NCI-H510A (cell line): Measurements from ENCODE around the gene PAH.
"Not testable (repeated sequence)": the region's sequence is repeated elsewhere in the genome, so short reads cannot be mapped to it uniquely, and the experiment has no call there.

Experiments used
- DNase-seq: peaks from one replicate; lab custom pipeline; 2025; lab: John Stamatoyannopoulos, UW

PAH gene

DNA sequence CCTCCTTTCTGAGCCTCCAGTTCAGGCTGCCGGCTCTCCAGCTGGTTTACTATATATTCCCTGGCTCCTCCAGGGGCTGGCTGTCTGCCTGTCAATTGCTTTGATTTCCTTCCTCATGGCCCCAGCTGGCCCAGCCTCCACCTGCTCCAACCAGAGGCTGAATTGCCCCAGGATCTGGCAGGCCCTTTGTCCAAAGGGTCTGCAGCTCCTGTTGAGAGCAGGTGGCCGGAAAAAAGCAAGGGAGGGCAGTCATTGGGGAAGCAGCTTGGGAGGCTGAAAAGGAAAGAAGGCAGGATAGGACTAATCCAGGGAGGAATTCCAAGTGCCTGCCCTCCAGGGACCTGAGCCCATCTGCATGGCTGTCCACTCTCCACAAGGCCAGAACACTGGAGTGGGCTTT lies 25.3 kb downstream of the PAH start:
- DNase-seq = no peak

DNA sequence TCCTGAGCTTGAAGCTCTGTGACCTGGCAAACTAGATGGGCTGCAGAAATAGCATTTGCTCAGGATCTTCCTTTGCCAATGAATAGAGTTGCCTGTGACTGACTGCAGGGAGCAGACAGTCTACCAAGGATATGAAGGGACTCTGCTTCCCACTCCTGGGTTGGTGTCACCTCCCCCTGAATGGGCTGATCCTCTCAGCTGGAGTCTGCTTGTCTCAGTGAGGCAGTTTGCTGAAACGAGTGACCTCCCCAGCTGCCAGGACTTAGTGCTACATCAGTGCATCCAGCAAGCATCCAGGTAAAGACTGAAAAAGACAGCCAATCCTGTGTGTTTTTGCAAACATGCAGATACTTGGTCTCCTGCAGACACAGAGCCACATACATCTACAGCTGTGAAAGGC lies 28.5 kb downstream of the PAH start:
- DNase-seq = no peak

DNA sequence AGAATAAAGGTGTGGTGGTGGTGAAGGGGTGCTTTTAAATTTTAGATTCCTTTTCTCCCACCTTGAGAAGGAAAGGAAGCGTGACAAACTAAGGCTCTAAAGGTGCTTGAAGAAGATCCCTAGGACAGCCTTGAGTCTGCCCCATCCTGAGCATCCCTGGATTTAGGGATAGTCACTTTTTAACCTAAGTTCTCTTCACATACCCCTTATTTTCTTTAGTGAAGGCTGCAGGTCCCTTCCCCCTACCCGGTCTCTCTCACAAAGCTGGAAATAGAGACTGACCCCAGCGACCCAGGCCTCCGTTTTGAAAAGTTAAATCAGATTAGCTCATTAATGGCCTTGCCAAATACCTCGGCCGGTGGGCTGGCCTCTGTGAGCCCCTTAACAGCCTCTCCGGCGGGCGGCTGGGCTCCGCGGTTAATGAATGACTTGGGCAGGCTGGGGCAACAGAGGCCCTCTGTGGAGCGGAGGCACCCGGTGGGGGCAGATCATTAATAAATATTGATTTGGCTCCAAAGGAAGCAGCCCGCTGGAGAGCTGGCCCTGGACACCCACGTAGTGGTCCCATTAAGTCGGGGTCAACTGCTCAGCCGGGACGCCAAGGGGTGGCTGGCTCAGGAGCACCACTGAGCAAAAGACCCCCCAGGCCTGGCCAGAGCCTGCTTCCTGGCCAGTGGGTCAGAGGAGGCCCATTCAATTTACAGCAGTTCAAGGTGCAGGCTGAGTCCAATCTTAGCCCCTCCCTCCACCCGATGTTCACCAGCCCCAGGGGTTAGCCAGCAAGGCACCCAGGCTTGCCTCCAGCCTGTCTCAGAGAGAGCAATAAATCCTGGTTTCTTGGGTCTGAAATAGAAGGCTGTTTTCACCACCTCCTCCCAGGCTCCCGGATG lies 31.8 kb downstream of the PAH start:
- DNase-seq = no peak

DNA sequence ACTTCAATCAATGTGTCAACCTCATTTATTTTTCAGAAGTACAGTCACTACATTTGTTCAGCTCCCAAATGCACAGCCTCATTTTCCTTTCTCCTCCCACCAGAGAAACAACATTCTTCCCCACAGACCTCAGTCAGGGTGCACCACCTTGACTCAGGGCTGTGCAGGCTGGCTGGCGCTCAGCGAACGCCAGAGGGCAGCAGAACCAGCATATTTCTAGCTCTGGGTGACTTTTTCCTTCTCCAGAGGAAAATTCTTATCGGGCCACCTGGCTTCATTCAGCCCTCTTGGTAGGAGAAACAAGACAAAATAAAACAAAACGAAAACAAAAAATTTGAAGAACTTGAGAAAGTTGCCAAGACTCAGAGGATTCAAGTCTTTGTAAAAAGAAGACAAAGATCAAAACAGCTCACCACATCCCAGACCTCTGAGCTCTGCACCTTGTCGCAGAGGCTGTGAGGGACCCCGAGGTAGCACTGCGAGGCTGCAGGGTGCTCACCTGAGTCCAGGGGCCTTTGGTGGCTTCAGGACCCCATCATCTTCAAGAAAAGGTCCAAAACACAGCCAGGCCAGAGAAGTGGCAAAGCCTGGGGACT lies 33.7 kb downstream of the PAH start:
- peak; percentile 17 for DNase-seq

DNA sequence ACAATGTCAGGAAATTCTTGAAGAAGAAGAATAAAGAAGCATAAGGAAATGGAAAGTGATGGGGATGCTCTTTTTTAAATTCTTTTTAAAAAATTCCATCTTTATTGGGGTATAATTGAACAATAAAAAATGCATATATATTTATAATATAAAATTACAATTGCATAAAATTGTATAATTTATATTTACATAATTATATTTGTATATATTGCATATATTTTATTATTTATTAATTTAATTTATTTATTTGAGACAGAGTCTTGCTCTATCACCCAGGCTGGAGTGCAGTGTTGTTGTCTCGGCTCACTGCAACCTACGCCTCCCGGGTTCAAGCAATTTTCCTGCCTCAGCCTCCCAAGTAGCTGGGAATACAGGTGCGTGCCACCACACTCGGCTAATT lies 36.3 kb downstream of the PAH start:
- no peak for DNase-seq

DNA sequence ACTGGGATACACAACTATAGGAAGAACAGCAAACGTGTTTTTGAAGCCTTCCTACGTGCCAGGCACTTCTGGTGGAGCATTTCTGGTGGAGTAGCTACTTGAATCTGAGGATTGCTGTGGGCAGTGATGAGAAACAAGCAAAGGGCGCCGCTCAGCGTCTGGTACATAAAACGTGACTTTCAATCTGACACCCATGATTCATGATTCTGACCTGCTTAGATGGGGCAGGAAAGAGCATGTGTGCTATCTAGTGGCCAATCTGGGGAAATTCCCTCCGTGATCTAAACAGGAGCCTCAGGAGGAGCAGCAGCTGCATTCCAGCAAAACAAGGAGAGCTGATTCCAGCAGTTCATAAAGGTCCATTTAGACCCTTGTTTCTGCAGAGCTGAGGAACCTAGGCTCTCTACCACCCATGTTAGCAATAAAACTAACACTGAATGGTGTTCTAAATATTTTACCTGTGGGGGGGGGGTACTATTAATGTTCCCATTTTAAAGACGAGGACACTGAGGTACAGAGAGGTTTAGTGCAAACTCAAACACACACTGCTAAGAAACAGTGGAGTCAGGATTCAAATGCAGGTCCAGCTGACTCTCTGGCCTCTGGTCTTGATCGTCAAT lies 37.8 kb downstream of the PAH start:
- DNase-seq = peak; percentile 84

DNA sequence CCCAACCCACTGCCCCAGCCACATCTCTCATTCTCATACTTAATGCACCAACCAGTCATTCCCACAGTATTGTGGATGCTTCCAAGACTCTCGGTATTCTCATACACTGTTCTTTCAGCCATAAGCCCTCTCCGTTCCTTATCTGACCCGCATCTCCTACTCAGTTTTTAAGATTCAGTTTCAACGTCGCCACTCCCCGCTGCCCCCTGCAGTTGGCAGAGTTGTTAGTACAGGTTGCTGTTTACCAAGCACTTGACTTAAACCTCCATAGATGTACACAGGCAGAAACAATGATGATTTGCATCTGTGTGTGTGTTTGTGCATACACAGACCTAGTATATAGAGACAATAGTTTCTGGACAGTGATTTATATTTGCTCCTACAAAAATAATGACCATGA lies 40.2 kb downstream of the PAH start:
- peak; percentile 4 for DNase-seq

DNA sequence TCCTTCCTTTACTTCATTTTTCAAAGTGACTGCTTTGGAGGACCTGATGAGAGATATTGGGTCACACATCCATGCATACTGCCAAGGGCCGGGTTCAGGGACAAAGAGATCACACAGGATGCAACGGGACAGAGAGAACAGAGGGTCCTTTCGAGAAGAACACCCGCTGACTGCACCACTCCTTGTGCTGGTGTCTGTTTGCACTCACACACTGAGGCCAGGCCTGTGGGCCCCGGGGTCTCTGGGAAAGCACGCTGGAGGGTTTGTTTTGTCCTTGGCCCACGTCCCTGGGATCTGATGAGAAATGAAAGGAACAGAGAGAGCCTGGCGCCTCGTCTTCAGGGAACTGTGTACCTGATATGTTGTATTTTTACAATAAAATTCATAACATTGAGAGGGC lies 42.2 kb downstream of the PAH start:
- no peak for DNase-seq

DNA sequence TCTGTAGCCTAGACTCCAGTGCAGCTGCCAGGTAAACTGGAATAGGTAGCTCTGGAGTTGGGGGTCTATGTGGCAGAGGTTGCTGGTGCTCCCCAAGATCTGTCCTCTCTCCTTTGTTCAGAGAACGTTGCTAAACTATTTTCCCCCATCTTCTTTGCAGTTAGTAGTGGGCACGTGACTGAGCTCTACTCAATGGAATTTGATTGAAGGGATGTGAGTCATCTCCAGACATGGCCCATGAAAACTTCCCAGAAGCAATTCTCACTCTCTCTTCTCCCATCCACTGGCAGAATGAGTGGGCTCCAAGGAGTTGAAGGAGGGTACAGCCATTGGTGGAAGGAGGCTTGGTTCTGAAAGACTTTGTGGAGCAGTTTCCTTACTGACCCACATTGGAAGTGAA lies 44.0 kb downstream of the PAH start:
- DNase-seq = no peak

DNA sequence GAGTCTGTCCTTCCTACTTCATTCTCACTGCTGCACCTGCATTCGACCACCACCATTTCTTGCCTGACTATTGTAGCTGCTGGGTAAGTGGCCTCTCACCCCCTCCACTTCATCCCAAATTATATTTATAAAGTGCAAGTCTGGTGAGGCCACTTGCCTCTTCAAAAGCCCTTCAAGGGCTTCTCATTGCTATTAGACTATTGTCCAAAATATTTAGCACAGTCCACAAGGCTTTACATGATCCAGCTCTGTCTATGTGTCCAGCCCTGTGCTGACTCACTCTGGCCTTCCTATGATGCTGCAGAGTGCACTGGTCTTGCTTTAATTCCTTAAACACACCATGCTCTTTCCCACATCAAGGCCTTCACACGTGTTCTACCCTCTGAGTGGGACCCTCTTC lies 46.0 kb downstream of the PAH start:
- no peak for DNase-seq

DNA sequence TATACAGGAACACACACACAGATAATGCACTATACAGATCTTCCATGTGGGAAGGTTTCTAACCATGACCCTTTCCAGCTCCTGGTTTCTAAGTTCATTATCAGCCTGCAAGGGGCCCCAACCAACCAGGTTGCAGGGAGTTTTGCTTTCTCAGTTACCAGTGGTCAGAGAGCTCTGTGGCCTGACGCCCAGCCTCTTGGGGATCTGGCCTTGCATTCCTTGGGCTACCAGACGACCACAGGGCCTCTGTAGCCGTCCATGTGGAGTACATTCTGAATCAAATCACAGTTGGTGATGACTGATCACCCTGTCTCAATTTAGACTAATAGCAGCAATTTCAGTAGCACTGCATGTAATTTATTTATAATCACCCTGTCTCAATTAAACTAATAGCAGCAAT lies 47.5 kb downstream of the PAH start:
- no peak for DNase-seq

DNA sequence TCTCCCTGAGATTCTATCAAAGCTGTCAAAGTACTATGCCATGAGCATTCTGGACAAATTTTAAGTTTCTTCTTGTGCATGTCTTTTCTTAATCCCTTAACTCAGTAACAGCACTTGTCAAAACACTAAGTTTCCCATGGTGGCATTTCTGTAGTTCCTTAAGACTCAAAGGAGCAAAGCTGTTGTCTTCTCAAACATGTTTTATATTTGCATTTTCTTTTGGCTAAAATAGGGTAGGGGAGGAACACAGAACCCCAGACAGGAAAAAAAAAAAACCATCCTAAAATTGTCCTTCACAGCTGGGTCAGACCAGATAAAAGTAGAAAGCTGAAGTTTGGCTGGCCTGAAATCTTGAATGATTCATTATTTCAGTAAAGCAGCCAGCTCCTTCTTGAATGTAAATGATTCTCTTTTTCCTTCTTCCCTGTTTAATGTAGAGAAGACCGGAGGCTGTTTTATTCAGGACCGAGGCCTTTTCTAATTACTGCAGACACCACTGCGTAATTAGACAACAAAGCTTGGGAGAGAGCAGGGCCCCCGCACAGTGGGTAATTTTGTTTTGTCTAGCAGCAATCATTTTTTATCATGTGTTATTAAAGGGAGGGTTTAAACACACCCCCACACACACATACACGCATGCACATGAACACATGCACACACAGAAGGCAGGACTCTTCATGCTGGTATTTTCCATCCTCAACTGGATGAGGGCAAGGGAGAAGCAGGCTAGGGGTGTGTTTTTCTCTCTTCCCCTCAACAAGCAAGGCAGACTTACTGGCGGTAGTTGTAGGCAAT lies 51.0 kb downstream of the PAH start:
- no peak for DNase-seq

DNA sequence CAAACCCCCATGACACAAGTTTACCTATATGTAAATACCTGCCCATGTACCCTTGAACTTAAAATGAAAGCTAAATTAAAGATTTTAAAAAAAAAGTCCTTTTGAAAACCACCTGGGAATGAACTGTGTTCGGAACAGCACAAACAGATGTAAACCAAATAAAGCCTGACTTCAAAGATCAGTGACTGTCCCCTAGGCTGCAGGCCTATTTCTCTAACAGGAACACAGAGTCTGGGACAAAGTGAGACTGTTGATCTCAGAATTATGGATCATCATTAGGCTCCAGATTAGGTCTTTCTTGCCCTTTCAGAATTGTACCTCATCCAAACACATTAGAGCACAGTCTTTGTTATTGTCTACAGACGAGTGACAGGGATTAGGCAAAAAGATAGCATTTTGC lies 54.6 kb downstream of the PAH start:
- no peak for DNase-seq

DNA sequence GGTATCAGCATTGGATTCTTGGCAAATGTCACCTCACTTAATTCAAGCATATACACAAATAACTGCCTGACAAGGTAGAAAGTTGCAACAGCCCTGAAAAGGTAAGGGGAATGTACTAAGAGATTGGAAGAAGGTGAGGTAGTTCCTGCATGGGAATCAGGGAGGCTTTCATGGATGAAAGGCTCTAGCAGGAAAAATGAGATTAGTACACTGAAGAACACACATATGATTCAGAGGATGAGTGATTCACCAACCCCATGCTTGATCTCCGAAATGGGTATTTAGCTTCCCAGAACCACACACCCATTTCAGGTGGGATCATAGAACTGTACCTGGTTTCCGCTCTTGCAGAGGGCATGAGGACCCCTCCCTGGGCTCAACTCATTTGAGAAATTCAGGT lies 65.8 kb downstream of the PAH start:
- no peak for DNase-seq

DNA sequence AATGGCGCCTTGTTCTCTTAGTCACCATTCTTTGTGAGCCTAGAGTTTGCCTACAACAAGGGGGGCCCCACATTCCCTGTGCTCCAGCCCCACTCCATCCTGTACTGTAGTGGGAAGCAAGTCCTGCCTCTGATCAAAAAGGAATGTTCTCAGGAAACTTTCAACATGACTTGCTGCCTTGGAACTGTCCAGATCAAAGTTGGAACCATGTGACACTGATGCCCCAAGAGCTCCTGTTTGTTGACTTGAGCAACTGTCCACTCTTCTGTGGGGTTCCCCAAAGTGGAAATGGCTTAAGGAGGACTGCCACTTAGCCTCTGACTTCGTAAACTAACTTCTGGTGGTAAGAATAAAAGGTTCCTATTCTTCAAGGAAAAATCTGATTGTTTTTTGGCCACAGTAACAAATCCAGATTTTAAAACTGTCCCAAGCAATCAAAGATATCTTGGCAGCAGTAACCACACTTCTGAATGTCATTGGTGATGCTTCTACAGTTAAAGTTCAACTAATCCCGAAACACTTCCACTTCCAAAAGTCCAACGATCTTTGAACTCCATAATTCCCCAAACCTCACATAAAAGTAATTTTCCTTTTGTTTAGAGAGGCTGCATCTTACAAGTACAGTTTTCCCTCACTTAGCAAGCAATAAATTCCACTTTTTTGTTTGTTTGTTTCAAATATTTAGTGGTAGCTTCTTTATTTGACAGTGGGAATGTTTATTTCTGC lies 67.2 kb downstream of the PAH start:
- DNase-seq = no peak

DNA sequence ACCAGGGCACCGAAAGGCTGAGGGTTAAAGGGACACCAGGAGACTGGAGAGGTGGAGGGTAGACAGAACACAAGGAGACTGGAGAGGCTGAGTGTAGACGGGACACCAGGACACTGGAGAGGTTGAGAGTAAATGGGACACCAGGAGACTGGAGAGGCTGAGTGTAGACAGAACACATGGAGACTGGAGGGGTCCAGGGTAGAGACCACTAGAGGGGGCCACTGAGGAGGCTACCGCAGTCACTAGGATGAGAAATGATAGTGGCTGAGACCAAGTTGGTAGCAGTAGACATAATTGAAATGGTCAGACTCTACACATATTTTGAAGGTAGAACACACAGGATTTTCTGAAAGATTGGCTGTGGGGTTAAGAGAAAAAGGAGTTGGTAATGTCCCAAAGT lies 68.2 kb downstream of the PAH start:
- no peak for DNase-seq

DNA sequence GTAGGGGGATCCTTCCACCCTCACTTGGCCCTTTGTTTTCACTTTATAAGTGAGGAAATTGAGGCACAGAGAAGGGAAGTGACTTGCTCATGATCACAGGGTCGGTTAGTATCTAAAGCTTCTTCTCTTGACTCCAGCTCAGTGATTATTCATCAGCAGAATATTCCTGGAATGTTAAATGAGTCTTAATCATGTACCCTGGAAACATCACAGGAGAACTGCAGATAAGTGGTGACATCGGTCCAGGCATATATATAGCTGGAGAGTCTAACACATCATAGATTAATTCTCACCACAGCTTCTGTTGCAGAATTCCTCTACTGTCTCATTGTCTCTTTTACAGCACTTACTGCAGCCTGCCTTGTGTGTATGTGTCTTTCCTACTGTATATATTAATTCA lies 69.9 kb downstream of the PAH start:
- no peak for DNase-seq

DNA sequence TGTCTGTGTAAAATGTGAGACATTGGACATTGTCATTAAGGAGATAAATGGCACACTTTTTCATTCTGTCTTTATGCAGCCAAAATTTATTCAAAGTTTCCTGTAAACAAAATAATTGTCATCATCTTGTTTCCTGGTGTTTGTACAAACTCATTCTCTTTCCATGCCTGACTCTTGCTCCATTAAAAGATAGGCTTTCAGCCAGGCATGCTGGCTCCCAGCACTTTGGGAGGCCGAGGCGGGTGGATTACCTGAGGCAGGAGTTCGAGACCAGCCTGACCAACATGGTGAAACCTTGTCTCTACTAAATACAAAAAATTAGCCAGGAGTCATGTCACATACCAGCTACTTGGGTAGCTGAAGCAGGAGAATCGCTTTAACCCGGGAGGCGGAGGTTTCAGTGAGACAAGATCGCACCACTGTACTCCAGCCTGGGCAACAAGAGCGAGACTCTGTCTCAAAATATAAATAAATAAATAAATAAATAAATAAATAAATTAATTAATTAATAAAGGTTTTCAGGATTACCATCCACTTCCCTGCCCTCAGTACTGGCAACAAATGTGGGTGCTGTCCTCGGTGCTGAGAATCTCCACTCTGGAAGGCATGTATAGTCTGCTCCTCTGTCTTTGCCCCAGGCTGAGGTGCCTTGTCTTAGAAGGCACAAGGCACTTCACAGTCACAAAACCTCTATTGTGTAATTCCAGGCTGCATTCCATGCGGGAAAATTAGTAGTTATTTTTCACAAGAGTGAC lies 83.2 kb downstream of the PAH start:
- no peak for DNase-seq

DNA sequence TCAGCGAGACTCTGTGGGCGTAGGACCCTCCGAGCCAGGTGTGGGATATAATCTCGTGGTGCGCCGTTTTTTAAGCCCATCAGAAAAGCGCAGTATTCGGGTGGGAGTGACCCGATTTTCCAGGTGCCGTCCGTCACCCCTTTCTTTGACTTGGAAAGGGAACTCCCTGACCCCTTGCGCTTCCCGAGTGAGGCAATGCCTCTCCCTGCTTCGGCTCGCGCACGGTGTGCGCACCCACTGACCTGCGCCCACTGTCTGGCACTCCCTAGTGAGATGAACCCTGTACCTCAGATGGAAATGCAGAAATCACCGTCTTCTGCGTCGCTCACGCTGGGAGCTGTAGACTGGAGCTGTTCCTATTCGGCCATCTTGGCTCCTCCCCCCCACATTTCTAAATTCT lies 84.2 kb downstream of the PAH start:
- not testable (repeated sequence) for DNase-seq

DNA sequence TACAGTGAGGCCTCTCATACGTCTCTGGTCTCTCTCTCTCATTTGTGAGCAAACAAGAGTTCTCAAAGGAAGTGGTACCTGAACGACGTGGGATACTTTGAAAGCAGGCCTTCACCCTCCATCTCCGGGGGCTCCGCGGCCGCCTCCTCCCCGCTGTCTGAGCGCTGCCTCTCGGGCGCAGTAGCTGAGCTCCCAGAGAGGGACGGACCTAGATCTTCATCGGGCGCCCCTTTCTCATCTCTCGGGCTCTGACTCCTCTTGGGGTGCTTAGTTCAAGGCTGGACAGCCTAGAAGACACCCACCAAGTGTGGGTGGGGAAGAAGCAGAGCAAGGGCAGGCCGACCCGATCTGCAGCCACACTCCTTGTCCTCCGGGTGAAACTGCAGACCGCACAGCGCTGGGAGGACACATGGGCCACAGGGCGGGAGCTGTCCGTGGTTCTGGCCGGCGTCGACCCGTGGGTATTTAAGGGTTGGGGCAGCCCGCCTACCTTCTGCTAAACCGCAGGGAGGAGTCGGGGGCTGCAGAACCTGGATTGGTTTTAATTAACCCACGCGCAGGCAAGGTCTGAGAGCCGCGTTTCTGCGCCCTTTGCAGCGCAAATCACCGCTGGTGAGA lies 92.7 kb downstream of the PAH start:
- DNase-seq = no peak

DNA sequence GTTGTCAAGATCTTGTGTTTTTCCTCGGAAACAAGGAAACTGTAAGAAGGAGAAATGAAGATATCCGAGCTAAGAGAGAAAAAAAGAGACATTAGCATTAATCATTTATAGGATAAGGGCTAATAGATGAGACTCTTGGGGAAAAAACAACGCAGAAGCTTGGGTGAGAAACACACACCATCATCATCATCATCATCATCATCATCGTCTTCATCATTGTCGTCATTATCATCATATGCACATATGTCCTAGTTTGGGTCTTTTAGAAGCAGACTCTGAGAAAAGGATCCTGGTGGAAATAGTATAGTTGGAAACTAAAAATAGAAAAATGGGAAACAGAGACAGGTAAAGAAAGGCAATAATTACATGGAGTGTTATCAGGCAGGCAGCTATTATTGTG lies 95.9 kb downstream of the PAH start:
- no peak for DNase-seq
